NCI-H524 (cell line): ENCODE measurements around the gene DAPP1.
"Not testable (repeated sequence)": the region's sequence is repeated elsewhere in the genome, so short reads cannot be mapped to it uniquely, and the experiment has no call there.

Source experiments
- DNase-seq, 2 experiments: peaks; one replicate each; lab custom pipeline; 2025; lab: John Stamatoyannopoulos, UW

Gene DAPP1

DNA sequence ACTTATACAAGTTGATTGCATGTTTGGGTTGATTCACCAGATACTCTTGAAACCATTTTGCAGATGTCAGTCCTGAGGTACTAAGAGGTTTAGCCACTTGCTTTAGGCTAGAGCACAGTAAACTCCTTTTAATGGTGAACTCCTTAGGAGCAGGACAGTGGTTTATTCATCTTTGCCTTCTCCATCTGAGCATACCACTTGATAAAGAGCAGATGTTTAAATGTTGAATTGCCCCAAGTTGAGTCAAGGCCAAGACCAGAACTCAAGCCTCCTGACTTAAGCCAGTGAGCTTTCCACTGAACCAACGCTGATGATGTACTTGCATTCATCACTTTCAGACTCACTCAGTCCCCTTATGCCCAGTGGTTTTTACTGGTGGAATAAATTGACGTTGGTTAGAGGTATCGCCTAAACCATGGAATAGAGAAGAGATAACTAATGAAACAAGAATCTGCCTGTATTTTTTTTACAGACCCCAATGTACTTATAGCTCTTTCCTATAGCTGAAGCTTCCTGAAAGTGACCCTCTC lies 7.5 kb downstream of the DAPP1 start:
- no peak for DNase-seq

DNA sequence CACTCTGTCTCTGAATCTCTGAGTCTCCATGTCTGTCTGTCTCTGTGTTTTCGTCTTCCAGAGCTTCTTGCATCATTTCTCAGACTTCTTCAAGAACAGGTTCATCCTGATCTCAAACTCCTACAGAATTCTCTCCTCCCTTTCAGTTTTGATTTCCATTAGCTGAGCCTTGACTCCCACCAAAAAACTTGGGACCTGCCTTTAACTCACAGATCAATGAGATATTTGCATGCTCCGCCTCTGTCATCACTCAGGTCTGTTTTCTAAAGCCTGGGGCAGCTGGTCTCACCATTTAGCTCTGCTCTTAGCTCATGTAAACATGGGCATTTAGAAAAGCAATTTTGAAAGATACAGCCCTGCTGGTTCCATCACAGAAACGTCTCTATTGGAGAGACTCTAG lies 8.6 kb downstream of the DAPP1 start:
- no peak for DNase-seq

DNA sequence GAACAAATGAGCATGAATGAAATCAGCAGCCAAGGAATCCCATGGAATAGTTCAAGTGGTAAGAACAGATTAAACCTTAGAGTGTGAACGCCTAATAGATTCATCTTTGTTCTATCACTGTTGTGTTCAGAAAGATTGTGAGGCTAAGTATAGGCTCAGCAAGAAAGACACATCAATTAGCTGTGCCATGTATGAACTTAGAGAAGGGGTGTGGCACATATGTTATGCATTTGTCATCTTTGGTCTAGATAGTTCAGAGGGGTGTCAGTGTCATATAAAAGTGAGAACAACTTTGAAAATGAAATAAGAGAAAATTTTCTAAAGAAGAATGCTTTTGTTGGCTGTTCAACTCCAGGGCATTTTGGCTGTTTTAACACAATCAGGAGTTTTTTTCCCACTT lies 9.4 kb downstream of the DAPP1 start:
- DNase-seq, result no peak

DNA sequence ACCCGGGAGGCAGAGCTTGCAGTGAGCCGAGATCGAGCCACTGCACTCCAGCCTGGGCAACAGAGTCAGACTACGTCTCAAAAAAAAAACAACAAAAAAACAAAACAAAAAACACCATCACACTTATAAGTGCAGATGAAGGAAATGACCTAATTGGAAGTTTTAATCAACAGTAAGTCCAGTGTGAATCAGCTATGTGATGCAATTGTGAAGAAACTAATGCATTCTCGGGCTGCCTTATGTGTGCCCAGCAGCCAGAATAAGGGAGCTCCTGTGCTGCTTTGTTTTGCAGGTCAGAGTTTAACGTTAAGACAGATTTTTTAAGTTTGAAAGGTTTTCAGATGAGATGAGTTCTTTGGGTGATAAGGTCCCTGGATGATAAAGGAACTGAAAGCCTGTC lies 10.8 kb downstream of the DAPP1 start:
- DNase-seq, result no peak

DNA sequence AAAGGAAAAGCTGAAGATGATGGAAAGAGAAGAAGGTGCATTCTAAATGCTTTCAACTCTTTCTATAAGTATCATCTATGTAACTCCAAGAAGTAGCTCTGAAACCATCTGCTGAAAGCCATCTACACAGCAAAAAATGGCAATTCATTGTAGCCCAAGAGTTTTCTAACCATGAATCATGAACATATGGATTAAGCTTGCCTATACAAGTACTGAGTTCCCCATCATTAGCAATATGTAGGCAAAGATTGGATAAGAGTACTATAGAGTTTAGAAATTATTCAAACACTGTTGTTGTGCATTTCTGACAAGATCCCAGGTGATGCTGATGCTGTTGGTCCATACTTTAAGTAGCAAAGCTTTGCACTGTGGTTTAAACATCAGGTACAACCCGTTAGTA lies 11.2 kb downstream of the DAPP1 start:
- DNase-seq, result no peak

DNA sequence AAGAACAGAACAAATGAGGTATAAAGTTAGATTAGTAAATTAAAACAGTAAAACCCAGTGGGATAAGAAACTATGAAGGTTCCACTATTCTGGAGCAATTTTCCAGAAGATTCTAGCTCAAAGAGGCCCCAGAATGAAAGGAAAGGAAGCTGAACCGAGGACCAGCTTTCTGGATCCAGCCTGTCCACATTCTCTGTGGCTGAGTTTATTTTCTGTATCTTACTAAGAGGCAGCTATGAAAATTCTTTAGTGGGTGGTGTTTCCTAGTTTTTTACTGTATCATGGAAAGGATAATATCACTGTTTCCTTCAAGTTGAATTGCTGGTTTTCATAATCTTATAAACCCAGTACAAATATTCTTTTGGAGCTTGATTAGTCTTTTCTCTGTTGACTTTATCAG lies 11.8 kb downstream of the DAPP1 start:
- DNase-seq, result no peak

DNA sequence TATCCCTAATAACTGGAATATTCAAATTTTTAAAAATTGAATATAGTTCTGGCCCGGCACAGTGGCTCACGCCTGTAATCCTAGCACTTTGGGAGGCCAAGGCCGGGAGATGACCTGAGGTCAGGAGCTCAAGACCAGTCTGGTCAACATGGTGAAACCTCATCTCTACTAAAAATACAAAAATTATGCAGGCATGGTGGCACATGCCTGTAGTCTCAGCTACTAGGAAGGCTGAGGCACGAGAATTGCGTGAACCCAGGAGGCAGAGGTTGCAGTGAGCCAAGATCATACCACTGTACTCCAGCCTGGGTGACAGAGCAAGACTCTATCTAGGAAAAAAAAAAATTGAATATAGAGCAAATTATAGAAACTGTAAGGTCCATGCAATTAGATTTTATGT lies 13.4 kb downstream of the DAPP1 start:
- not testable (repeated sequence) for DNase-seq

DNA sequence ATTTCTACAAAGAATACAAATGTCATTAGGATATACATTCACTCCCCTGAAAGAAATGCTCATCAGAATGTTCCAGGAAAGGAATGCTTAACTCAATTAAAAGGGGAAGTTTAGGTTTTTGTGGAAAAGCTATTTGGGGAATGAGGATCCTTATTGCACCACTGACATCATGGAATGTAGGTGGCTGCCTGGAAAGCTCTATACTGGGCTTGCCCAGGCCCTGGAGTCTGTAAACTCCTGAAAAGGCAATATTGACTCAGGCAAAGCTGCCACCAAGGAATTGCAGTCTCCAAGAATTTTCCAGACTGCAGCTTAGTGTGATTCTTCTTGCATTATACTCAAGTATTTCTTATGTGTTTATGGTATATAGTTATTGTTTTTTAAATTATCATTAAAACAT lies 15.7 kb downstream of the DAPP1 start:
- no peak for DNase-seq

DNA sequence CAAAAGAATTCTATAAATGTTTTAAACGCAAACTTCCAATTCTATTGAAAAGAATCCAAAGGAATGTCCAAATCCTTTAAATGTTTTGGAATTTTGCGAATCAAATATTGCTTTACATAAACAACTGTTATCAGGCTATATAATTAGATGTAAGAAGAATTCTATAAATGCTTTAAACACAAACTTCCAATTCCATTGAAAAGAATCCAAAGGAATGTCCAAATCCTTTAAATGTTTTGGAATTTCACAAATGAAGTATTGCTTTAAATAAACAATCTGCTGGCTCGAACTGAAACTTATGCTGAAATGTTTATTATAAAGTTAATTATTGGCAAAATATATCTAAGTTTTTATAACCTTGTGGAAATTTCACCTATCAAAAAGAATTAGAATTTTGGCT lies 16.1 kb downstream of the DAPP1 start:
- DNase-seq, result no peak

DNA sequence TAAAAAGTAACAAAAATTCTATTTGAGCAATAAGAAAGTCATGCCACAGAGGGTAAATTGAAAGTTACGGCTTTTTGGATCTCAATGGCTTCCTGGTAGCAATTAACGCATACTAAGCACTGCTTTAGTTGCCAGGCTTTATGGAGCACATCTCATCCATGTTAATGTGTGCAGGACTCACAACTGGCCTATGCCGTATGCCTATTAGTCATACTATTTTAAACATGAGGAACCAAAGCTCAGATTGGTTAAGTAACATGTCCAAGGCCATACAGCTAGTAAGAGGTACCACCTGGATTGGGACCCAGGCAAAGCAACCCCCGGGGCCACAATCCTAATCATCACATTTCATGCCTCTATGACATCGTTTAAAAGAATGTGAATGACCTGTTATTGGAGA lies 17.1 kb downstream of the DAPP1 start:
- no peak for DNase-seq

DNA sequence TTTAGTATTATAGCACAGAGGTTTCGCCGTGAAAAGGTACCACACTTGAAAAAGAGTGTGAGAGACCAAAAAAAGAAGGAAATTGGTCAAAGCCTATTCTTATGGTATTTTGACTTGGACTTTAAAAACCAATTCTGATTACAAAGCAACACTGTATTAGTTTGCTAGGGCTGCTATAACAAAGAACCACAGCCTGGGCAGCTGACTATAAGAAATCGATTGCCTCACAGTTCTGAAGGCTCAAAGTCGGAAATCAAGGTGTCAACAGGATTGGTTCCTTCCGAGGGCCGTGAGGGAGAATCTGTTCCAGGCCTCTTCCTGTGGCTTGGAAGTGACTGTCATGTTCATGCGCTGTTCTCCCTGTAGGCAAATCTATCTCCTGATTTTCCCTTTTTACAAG lies 17.9 kb downstream of the DAPP1 start:
- DNase-seq, result no peak

DNA sequence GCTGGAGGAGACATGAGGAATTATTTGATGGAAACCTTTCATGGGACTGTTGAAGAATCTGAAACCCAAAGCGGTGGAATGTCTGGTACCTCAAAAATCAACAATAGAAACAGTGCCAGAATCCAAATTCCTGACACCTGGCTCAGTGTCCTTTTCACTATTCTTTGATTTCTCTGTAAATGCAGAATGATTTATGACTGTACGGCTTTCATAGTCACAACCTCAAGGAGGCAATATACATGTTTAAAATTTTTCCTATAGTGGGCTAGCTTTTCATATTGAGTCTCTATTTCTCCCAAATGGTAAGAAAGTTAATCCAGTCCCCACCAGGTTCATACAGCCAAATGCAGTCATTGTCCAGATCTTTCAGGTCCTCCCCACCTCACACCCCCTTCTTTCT lies 19.3 kb downstream of the DAPP1 start:
- DNase-seq, result no peak

DNA sequence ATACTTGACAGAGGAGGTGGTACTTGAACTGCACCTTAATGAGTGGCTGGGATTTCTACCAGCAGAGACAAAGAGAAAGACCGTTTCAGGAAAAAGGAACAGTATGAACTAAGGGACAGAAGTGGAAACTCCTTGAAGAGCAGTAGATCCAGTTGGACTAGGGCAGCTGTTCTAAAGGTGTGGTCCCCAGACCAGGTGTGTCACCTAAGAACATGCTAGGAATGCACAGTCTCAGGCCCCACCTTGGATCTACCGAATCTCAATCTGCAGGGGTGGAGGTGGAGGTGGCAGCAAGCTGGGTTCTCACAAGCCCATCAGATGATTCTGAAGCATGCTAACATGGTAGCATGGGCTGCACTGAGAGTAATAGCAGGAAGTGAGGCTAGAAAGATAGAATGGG lies 22.3 kb downstream of the DAPP1 start:
- no peak for DNase-seq

DNA sequence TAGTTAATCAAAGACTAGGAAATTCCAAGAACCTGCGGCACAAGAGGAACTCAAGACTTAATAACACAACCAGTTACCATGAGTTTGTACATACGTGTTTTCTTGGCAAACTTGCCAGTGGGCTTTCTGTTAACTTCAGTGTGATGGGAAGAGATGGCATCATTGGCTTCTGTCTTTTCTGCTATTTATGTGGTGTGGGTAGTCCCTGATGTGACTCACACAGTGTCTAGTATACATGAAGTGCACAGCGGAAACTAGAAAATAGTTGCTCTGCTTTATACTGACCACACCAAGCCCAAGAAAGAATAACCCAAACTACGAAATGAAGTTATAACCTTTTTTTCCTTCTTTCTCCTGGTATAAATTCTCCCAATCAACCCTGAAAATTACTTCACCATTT lies 24.5 kb downstream of the DAPP1 start:
- DNase-seq, result no peak

DNA sequence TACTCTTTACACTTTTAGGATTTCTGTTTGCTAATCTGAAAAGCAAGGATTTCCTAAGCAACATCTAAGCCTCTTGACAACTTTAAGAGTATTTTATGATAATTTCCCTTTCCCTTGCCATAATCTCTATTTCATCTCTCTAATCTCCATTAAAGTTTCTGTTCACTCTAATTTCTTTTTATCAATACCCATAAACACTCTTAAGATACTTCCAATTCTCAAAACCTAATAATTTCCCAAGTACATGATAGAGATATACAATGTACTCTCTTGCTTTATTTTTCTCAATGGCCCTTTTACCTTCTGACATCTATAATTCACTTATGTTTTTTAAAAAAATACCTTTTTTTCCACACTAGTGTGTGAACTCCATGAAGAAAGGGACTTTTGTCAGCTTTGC lies 26.8 kb downstream of the DAPP1 start:
- no peak for DNase-seq

DNA sequence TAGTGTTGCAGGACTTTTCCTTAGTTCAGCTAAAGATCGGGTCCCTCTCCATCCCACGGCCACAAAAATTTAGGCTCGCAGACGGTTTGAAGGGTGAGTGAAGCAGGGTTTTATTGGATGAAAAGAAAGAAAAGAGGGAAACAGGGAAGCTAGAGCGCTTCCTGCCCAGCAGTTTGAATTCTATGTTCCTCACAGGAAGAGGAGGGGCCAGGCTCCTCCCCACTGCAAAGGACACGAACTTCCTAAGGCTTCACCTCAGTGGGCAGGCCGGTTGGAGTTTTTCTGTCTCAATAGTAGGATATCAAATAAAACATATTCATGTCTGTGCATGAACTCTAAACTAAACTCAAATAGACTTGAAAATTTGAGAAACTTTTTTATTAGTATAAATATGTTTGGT lies 27.4 kb downstream of the DAPP1 start:
- no peak for DNase-seq

DNA sequence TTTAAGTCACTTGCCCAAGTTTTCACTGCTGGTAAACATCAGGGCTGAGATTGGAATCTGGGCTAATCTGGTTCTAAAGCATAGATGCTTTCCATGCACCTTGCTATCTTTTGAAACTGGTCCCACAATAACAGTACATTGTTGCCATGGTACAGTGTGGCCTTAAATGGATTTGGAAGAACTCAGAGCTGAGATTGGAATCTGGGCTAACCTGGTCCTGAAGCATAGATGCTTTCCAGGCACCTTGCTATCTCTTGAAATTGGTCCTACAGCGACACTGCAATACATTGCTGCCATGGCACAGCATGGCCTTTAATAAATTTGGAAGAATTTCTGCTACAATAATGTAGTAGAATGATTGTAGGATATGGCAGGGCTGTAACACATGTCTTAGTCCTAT lies 28.6 kb downstream of the DAPP1 start:
- DNase-seq, result no peak

DNA sequence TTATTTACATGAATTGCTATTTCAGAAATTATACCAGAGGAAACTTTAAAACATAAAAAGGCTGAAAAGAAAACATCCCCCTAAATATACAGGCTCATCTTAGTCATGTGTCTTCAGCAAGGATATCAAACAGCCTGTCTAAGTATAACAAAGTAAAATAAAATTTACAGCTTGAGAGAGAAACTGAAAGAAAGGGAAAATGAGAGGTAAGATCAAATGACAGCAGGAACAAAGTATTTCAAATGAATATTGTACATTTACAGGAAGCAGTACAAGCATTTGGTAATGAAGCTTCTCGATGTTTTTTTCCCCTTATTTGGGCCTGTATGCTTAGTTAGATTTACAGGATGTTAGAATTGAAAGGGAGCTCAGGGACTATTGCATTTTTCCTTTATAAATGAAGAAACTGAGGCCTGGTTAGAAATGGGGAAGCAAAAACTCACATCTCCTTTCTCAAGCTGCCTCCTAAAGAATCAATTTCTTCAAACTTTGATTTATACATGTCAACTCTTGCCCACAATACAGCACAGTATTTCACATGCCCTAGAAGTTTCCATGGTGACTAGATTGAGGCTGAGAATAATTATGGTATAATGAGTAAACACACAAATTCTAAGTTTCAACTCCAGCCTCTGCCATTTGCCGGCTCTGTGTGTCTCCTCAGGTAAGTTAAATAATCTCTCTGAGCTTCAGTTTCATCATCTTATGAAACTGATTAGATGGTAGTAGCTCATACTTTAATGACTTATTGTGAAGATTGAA lies 29.3 kb downstream of the DAPP1 start:
- no peak for DNase-seq

DNA sequence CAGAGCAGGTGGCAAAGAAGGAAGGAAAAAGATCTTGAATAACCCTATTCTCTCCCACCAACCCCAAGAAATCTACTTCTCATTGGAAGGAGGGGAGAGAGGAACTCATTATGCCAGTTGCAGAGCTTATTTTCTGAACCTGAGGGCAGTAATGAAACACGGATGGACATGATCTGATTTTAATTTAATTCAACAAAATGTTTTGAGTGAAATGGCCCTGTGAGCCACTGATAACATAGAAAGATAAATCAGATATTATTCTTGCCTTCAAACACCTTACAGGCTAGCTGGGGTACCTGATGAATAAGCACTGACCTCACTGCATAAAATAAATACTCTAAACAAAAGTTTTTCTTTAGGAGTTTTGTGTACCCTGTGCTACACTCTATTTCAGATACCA lies 30.3 kb downstream of the DAPP1 start:
- DNase-seq, result no peak

DNA sequence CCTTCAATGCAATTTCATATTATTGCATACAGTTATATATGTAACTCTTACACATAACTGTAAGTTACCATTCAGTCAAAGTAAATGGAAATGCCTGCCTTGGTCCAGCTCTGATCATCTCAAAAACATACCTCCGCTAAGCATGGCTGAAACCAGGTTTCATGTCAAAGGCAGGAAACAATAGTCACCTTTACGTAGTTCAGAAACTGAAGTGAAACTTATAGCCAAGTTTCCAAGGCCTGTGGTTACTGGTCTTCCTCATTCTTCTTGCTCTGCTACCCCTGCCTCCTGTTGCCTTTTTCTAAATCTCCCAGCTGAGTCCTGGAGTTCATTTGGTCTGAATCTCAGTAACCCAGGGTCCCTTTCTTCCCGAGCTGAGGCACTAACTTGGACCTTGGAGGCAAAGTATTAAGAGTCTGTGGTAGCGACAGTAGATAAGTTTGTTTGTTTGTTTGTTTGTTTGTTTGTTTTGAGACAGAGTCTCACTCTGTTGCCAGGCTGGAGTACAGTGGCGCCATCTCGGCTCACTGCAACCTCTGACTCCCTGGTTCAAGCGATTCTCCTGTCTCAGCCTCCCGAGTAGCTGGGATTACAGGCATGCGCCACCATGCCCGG lies 30.8 kb downstream of the DAPP1 start:
- no peak for DNase-seq

DNA sequence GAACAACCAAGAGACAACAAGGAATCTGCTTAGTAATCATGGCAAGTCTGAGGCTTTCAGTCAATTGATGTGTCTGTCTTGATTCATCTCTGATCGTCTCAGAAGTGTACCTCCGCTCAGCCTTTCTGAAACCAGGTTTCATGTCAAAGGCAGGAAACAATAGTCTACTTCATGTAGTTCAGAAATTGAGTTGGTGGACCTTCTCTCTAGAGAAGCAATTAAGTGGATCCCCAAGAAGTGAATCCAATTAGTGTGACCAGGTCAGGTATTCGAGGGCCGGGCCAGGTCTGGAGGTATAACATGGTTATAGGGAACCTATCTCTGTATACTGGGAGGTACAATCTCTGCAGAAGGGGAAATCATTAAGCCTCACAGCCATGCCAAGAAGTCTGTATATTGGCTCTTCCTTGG lies 32.0 kb downstream of the DAPP1 start:
- DNase-seq, result no peak

DNA sequence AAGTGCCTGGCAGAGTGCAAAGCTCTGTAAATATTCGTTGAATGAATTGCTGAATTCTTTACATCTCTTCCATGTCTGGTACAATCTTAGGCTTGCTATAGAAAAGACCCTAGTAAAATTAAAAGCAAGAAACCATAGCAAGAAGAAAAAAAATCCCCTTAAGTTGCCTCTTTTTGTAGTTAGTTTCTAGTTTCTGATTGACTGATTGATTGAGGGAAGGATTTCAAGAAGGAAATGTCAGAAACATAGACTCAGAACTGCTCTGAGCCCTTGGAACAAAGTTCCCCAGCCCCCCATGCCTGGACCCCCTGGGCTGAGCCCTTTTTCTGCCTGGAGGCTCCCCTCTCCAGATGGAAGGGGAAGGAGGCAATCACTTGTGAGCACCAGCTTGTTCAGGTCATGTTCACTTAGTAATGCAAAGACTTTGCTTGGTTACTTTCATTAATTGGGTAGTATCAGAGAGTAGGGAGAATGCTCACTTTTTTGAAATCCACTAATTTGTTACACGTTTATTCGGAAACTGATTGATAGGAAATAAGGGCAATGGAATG lies 35.6 kb downstream of the DAPP1 start:
- no peak for DNase-seq

DNA sequence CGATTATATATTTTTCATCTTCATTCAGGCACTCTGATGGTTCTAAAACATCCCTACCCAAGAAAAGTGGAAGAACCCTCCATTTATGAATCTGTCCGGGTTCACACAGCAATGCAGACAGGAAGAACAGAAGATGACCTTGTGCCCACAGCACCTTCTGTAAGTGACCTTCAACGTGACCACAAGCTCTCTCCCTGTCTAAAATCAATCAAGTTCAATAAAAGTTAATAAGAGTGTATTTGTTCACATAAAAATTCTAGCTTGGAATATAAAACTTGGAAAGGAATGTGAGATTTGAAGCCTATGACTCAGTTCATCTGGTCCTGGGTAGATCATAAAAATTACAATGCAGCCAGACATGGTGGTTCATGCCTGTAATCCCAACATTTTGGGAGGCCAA lies 36.6 kb downstream of the DAPP1 start:
- no peak for DNase-seq

DNA sequence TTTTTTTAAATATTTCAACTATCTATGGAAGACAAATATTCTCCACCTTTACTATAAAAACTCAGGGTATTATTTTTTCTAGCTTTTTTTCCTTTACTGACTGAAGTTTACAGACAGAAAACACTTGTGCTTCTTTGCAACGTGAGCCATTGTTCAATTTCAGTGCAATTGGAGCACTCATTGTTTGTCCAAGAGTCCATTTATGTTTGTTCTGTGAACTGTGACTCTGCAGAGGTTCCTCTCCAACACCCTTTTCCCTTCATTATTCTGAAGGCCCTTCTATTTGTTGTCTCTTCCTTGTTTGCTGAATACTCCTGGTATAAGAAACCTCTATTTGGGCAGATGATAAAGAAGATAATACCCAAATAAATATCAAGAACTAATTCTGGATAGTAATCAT lies 37.4 kb downstream of the DAPP1 start:
- no peak for DNase-seq
